ENCODE measurements around the gene POLR1H.

POLR1H gene

GRCh38 chr6:30061858-30062458 is 893 bp downstream of the POLR1H start:
- in situ Hi-C loops (cut with MboI; ENCODE audit: low sequenced_read_pairs), result no loop called here

DNA sequence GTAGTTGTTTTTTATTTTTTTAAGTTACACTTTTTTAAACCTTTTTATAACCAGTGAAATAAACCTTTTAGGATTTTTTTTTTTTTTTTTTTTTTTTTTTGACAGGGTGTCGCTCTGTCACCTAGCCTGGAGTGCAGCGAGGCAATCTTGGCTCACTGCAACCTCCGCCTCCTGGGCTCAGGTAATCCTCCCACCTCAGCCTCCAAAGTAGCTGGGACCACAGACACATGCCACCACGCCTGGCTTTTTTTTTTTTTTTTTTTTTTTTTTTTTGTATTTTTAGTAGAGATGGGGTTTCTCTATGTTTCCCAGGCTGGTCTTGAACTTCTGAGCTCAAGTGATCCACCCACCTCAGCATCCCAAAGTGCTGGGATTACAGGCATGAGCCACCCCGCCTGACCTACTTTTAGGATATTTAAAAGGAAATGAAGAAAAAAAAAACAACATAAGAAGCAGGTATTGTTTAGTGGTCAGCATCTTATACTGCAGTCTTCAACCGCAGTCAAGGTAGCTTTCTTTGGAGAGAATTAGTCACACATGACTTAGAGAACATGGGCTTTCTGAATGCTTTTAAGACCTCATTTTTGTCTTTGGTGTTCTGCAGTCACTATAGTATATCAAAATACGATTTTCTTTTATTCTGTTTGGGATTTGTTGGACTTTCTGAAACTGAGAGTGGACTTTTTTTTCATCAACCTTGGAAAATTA is 1.6 kb downstream of the POLR1H start:
- in situ Hi-C loops (cut with MboI; ENCODE audit: low sequenced_read_pairs), result no loop called here

- in situ Hi-C loops (cut with MboI; ENCODE audit: low sequenced_read_pairs), result no loop called here
These were observed 2.2 kb downstream of the POLR1H start for GRCh38 chr6:30063315-30063714.

DNA sequence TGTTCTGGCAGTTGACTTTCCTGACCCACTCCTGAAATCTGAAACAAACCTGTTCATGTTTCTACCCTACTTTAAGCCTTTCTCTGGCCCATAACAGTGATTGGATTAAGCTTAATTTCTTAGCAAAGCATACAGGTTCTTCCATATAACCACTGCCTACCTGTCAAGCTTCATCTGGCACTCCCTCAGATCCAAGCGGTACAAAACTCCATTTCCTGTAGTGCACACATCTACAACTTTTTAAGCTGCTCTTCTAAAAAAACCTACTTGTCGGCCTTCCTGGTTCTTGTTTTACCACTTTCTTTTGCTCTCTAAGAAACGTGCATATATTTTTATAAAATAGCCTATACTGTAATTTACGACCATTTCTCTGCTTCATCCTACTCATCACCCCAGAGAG is 5.0 kb downstream of the POLR1H start:
- in situ Hi-C loops (cut with MboI; ENCODE audit: low sequenced_read_pairs), result no loop called here

GRCh38 chr6:30066577-30067459 is 5.8 kb downstream of the POLR1H start, which contains the start of gene PPP1R11:
PPP1R11 (plus strand) TSS chr6:30067198; CDS start chr6:30067411, 213 bp downstream.
- in situ Hi-C loops (cut with MboI; ENCODE audit: low sequenced_read_pairs), result no loop called here

DNA sequence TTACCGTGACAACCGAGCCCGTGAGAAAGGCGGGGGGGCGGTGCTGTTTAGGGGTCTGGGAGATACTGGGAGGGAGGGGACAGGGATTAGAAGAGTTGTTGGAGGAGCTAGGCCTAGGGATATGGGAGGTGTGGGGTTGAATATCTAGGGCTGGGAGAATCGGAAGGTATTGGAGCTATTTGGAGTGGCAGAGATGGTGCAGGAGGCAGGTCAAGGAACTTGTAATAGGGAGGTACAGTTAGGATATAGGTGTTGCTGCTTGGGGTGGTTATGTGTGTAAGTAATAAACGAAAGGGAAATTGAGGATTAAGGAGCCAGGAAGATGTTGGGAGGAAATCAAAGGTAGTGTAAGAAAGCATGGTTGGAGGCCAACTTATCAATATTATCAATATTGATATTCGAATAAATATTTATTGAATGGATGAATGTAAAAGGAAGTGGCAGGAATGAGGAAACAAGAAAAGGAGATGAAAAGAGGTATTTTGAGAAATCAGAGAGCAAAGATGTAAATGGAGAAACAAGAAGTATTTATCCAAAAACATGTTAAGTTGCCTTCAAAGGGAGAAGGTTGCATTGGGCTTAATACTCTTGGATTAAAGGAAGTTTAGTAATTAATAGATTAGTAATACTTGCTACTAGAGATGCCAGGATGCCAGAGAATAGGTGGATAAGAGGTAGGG is 6.5 kb downstream of the POLR1H start:
- in situ Hi-C loops (cut with MboI; ENCODE audit: low sequenced_read_pairs), result no loop called here

DNA sequence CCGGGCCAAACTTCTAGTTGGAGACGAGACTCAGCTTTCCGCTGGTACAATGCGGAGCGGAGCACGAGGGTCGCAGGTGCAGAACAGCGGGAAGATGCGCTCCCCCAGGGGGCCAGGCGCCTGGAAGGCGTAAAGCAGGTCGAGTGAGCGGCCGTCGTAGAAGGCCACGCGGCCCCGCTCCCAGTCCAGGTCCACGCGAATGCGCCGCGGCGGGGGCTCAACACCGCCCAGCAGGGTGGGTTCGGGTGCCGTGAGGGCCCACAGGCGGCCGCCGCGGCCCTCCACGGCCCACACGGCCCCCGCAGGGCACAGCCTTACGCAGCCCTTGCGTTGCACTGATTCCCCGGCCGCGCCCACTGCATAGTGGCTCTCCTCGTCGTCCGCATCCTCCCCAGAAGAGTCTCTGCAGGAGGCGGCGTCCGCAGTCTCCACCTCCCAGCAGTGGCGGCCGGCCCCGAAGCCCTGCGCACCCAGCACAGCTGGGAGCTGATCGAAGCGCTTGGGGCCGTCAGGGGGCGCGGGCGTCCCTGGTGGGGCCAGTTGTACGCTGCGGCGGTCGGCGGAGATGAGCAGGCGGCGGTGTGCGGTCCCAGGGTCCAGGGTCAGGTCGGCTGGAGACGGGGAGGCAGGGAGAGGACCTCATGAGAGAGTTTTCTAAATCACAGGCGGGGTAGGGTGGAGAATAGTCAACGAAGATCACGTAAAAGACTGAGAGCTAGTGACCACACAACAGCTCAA is 10.2 kb downstream of the POLR1H start:
- in situ Hi-C loops (cut with MboI; ENCODE audit: low sequenced_read_pairs), result no loop called here

DNA sequence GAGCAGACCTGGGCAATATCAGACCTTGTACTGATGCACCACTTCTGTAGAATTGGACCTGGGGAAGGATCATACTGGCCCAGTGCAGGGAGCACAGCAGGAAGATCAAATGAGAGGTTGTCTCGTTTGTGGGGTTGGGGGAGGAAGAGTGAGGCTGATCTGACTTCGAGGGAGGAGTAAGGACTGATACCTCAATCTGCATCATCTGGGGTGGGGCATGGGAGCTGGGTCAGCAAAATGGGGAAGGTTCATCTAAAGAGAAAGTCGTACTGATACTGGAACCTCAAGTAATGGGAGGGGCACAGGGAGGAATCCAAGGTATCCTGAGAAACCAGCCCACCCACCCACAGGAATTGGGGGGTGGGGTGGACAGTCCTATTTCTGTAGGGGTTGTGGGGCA is 10.8 kb downstream of the POLR1H start:
- in situ Hi-C loops (cut with MboI; ENCODE audit: low sequenced_read_pairs), result no loop called here

DNA sequence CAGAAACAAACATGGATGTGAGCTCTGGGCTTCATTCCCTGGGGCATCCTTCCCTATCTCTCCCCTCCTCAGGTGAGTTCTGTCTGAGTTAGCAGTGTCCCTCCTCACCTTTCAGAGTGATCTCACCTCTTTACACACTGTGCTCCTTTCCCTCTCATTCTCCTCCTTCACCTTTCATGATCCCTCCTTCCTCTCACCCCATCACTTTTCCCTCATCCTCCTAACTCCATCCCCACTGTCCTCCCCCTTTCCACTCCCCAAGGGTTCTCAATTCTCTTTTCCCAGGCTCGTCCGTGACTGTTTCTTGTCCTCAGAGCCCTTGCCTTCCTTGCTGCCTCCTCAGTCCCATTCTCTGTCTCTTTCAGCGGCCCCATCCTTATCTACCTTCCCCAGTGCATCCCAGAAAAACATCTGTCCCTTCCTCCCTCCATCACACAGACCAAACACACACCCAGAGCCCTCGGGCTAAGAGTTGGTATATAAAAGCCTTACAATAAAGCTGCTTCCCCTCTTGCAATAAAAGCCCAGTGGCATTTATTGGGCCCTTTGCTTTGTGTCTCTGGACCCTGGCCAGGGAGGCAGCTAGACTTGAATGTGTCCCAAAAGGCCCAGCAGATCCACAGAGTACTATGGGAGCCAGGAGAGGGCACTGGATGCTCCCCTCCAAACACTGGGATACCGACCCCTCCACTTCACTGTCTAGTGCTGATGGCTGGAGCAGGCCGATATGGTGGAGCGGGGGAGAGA is 12.6 kb downstream of the POLR1H start:
- in situ Hi-C loops (cut with MboI; ENCODE audit: low sequenced_read_pairs), result no loop called here

DNA sequence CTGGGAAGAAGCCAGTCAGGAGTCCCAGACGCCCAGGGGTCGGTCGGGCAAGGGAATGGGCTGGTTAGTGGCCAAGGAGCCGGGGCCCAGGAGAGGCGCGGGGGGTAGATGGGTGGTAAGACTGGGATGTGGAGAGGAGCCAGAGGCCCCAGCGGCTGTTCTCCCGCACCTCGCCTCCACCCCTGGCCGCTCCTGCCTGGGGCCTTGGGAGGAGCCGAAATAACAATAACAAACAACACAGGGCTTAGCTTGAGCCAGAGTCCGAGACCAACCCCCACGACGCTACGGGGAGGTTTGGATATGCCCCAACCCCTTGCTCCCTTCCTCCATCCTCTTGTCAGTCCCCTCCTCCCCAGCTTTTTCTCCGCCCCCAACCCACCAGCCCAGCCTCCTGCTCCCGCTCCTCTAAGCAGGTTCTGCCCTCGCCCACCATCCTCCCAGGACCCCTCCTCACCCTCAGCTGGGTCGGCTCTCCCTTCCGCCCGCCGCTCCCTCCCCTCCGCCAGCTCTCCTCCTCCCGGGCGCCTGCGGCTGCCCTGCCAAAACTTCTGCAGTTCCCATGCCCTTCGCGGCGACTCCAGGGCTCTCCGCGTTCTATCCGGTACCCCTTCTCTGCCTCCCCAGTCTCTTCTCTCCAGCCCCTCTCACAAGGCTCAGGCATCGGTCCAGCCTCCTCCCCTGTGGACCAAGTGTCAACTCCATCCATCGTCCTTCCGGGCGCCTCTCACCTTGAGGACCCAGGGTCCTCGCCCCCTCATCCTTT is 13.4 kb downstream of the POLR1H start:
- in situ Hi-C loops (cut with MboI; ENCODE audit: low sequenced_read_pairs), result no loop called here

- in situ Hi-C loops (cut with MboI; ENCODE audit: low sequenced_read_pairs), result no loop called here
These were observed 14.2 kb downstream of the POLR1H start, which contains the start of gene RNF39 for GRCh38 chr6:30075094-30075789. RNF39 (minus strand) TSS chr6:30075769; CDS start chr6:30075585, 184 bp downstream.

DNA sequence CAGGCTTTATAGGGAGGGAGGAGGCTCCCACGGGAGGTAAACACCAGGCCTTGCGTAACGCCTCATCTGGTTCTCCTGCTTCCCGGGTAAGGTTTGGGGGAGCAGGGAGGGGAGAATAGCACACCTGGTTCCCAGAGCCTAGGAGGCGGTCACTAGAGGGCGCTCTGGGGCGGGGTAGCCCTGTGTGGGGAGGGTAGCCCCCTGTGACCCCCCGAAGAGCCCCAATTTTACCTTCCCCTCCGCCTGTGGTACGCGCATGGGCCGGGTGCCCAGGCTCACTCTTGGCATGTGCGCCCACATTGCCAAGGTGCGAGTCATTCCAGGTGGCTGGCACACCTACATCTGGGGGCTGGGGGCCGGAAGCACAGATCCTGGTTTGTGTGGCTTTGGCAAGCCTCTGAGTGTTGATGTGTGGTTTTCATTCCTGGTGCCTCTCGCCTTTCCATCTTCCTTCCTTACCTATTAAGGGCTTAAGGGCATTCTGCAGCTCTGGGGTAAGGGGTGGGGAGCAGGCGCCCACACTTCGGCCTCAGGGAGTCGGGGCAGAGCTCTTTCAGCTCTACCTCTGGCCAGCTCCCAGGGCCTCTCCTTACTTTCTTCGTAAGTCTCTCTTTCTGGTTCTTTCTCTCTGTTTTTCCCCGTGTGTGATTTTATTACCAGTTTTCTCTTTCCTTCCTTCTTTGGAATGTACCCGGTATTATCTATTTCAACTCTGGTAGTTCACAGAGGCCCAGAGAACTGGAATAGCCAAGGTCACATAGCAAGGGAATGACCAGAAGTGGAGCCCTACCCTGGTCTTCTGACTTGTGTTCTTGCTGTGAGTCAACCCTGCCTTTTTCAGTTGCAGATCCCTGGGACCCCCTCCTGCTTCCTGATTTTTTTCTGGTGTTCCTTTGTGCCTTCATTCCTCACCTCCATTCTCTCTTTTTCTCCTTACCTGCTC is 15.0 kb downstream of the POLR1H start:
- in situ Hi-C loops (cut with MboI; ENCODE audit: low sequenced_read_pairs), result no loop called here

GRCh38 chr6:30077218-30077617 is 16.2 kb downstream of the POLR1H start:
- in situ Hi-C loops (cut with MboI; ENCODE audit: low sequenced_read_pairs), result no loop called here

DNA sequence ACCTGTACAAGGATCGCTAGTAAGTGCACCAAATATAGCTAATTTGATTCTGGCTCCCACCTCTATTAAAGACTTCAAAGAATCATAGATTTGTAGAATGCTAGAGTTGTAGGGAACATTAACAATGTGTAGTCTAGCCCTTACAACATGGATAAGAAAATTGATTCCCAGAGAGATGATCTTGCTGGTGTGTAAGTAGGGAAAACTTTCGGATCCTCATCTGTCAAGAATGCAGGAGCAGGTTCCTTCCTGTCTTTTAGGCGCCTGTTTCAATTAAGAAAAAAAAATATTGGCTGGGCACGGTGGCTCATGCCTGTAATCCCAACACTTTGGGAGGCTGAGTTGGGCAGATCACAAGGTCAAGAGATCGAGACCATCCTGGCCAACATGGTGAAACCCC is 26.8 kb downstream of the POLR1H start:
- in situ Hi-C loops (cut with MboI; ENCODE audit: low sequenced_read_pairs), result no loop called here

DNA sequence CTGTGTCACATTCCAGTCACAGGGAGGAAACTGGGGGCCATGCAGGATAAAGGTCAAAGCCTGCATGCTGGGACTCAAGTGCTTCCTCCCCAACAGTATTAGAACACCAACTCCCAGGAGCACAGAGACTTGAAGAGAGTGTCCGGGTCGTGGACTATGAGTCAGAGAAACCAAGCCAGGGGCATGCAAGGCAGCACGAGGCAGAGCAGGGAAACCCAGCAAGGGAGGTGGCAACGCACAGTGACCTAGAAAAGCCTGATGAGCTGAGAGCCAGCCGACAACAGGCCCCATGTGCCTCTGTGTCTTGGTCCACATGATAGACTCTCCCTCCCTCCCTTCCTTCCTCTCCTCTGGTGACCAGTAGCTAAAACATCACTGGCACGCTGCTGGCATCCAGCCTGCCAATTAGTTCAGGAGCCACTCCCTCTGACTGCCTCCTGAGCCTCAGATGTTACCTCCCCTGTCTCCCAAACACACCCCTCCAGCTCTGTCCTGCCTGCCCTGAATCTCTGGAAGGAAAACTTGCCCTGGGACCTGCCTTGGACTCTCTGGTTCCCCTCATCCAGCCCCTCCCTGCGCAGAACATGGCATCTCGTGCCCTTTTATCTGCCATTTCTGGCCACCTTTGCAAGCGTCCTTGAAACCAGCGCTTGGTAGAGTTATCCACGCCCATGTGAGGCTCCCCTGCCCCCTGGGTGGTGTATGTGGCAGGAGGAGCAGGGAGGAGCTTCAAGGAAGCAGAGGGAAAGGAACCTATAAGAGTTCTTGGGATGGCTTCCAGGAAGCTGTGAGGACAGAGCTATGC is 30.7 kb downstream of the POLR1H start:
- in situ Hi-C loops (cut with MboI; ENCODE audit: low sequenced_read_pairs), result no loop called here

DNA sequence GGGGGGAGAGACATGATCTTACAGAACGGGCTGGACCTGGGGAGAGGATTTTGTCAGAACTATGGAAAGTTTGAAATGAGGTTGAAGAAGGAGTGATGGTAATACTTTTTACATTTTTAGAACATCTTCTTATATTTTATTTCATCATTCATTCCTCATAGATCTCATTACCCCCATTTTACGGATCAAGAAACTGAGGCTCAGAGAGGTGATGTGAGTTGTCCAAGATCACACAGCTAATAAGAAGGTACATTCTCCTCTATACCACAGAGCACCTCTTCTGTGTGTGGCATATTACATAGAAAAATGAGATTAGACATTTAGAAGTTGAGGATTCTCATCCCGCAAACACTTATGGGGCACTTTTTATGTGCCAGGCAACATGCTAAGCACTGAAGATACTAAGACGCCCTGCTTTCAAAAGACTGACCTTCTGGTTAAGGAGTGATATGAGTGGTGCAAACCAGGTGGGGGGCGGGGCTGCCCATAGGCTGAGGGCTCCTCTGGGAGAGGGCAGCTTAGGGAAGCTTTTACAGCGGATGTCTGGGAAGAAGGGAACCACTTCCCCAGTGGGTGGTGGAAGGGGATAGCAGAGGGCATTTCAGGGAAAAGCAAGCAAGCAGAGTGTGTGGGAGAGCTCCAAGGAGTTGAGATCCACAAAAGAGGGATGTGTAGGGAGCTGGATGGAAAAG is 31.9 kb downstream of the POLR1H start:
- in situ Hi-C loops (cut with MboI; ENCODE audit: low sequenced_read_pairs), result no loop called here

Measured in HL-60/S4 treated with phorbol 12-myristate 13-acetate at 8.2 ng/mL for 4 days and 3 days (cell line).